DOHH2 (cell line): ENCODE measurements around the gene SCN8A.

ENCODE experiments used
- H3F3A ChIP-seq: fragments of 200-600 bp; sonication (generic), shearing (Covaris generic); 2 replicates; pipeline ENCODE4 v1.6.0; 2016; ENCODE audit warnings: antibody characterized with exemption, mild to moderate bottlenecking; ENCODE audit not compliant: control insufficient read depth, insufficient read depth
- H3K27ac ChIP-seq: fragments of 200-600 bp; sonication (generic); 2 replicates; pipeline ENCODE4 v1.5.1; 2014; ENCODE audit warnings: low read depth, mild to moderate bottlenecking, low read length, moderate library complexity
- H3K27me3 ChIP-seq: fragments of 200-600 bp; sonication (generic); 2 replicates; pipeline ENCODE4 v1.6.1; 2014; ENCODE audit warnings: mild to moderate bottlenecking, low read length, mixed read lengths; ENCODE audit not compliant: control insufficient read depth
- H3K36me3 ChIP-seq: fragments of 200-600 bp; sonication (generic); 2 replicates; pipeline ENCODE4 v1.6.1; 2014; ENCODE audit warnings: mild to moderate bottlenecking, low read length, moderate library complexity, mixed read lengths; ENCODE audit not compliant: control insufficient read depth
- H3K4me1 ChIP-seq: fragments of 200-600 bp; sonication (generic); 2 replicates; pipeline ENCODE4 v1.6.1; 2014; ENCODE audit warnings: mild to moderate bottlenecking, low read length, mixed read lengths; ENCODE audit not compliant: control insufficient read depth
- H3K4me2 ChIP-seq: fragments of 200-600 bp; sonication (generic); 2 replicates; pipeline ENCODE4 v1.6.0; 2014; ENCODE audit warnings: mild to moderate bottlenecking, low read length, moderate library complexity
- H3K4me3 ChIP-seq: fragments of 200-600 bp; sonication (generic); 2 replicates; pipeline ENCODE4 v1.5.1; 2014; ENCODE audit warnings: mild to moderate bottlenecking, low read length, mixed read lengths
- H3K79me2 ChIP-seq: fragments of 200-600 bp; sonication (generic); 2 replicates; pipeline ENCODE4 v1.6.1; 2014; ENCODE audit warnings: mild to moderate bottlenecking, low read length, mixed read lengths; ENCODE audit not compliant: control insufficient read depth
- H3K9me2 ChIP-seq: fragments of 200-600 bp; sonication (generic); replicated peaks from 2 replicates; pipeline ENCODE4 v1.6.1; 2014; ENCODE audit warnings: mild to moderate bottlenecking, low read length, mixed read lengths; ENCODE audit not compliant: control insufficient read depth
- H3K9me3 ChIP-seq: fragments of 200-600 bp; sonication (generic); 2 replicates; pipeline ENCODE4 v1.6.1; 2014; ENCODE audit warnings: antibody characterized with exemption, low read length, mixed read lengths; ENCODE audit not compliant: control insufficient read depth, insufficient read depth
- H4K20me1 ChIP-seq: fragments of 200-600 bp; sonication (generic); 2 replicates; pipeline ENCODE4 v1.6.0; 2014; ENCODE audit warnings: low read depth, mild to moderate bottlenecking, antibody characterized with exemption, low read length, moderate library complexity; ENCODE audit not compliant: control insufficient read depth, insufficient read depth
- CTCF ChIP-seq: fragments of 200-600 bp; sonication (generic); IDR thresholded peaks from one replicate; pipeline ENCODE4 v1.5.1; 2014; ENCODE audit warnings: antibody characterized with exemption, mild to moderate bottlenecking, low read depth, low read length; ENCODE audit not compliant: poor library complexity, severe bottlenecking
- EZH2phosphoT487 ChIP-seq: fragments of 200-600 bp; sonication (generic); IDR thresholded peaks from 2 replicates; pipeline ENCODE4 v1.6.1; 2017; ENCODE audit warnings: borderline replicate concordance, mild to moderate bottlenecking, antibody characterized with exemption, low read length, moderate library complexity, mixed read lengths

SCN8A gene

GRCh38 chr12:51851413-51852124 is 260.5 kb downstream of the SCN8A start:
- Histone ChIP-seq H3K4me2 (no peak overlapping the region), H3K4me1 (no peaks in the 10 kb centered on the region), H3F3A (no peaks in the 10 kb centered on the region), H3K79me2 (no peaks in the 10 kb centered on the region), H3K4me3 (no peak overlapping the region), H3K9me3 (no peaks in the 10 kb centered on the region), H3K27me3 (peaks cover 9% of the 10 kb centered on the region), H4K20me1 (no peaks in the 10 kb centered on the region), H3K36me3 (no peaks in the 10 kb centered on the region), H3K9me2 (no peaks in the 10 kb centered on the region), H3K27ac (no peak overlapping the region)
- TF ChIP-seq EZH2phosphoT487: no peak
- no peak for TF ChIP-seq CTCF

- Histone ChIP-seq H3K4me2 (no peak overlapping the region), H4K20me1 (no peaks in the 10 kb centered on the region), H3K9me3 (no peaks in the 10 kb centered on the region), H3K27me3 (peaks cover 9% of the 10 kb centered on the region), H3K9me2 (no peaks in the 10 kb centered on the region), H3K4me3 (no peak overlapping the region), H3K79me2 (no peaks in the 10 kb centered on the region), H3K4me1 (no peaks in the 10 kb centered on the region), H3F3A (no peaks in the 10 kb centered on the region), H3K36me3 (no peaks in the 10 kb centered on the region), H3K27ac (no peak overlapping the region)
- TF ChIP-seq EZH2phosphoT487: no peak
- no peak for TF ChIP-seq CTCF
Measured at GRCh38 chr12:51852404-51853137, 261.5 kb downstream of the SCN8A start.

GRCh38 chr12:51855586-51856428 is 264.8 kb downstream of the SCN8A start:
- no peaks in the 10 kb centered on the region for H3K79me2 ChIP-seq
- H3K9me2 ChIP-seq: no peaks in the 10 kb centered on the region
- no peaks in the 10 kb centered on the region for H4K20me1 ChIP-seq
- no peaks in the 10 kb centered on the region for H3K4me1 ChIP-seq
- no peaks in the 10 kb centered on the region for H3K36me3 ChIP-seq
- no peak overlapping the region for H3K4me2 ChIP-seq
- no peak overlapping the region for H3K27ac ChIP-seq
- peaks cover 9% of the 10 kb centered on the region for H3K27me3 ChIP-seq
- no peaks in the 10 kb centered on the region for H3F3A ChIP-seq
- no peaks in the 10 kb centered on the region for H3K9me3 ChIP-seq
- no peak overlapping the region for H3K4me3 ChIP-seq
- no peak for TF ChIP-seq EZH2phosphoT487
- no peak for TF ChIP-seq CTCF
